ENCODE data around the gene SIL1.

GRCh38 chr5:139193928-139194327 is 4.2 kb downstream of the SIL1 start:
- TF ChIP-seq ELF4 (IDR thresholded peaks at IDR 0.05) = no peak
- TF ChIP-seq SP1 (IDR thresholded peaks at IDR 0.05) = no peak

Measured in HEK293T (cell line).